GM12873 (cell line): ENCODE data around the gene SLC38A6.

ENCODE experiments used
- TF ChIP-seq, protein P1 (sequence below): IDR thresholded peaks from 2 replicates; pipeline ENCODE4 v1.5.1; 2012; ENCODE audit warnings: low read depth, mild to moderate bottlenecking, moderate library complexity, low read length, control low read depth; ENCODE audit not compliant: insufficient read depth; ENCODE audit errors: missing control alignments

Gene SLC38A6

DNA sequence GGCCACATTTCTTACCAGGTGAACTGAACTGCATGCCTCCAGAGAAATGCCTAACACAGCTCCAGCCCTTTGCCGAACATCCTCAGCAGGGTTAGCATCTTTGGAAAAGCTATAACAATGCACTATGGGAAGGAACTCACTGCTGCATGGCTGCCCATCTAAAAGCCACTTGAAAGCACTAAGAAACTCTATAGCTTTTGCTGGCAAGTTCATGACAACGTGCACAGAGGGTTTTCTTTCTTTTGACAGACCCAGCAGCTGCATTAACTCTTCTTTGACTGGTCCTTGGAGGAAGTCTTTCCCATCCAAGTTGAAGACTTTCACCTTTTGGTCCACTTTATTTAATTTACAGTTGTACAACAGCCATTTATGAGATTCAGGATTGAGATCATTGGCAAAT is 5.5 kb upstream of the SLC38A6 start:
- TF ChIP-seq, protein P1, sequence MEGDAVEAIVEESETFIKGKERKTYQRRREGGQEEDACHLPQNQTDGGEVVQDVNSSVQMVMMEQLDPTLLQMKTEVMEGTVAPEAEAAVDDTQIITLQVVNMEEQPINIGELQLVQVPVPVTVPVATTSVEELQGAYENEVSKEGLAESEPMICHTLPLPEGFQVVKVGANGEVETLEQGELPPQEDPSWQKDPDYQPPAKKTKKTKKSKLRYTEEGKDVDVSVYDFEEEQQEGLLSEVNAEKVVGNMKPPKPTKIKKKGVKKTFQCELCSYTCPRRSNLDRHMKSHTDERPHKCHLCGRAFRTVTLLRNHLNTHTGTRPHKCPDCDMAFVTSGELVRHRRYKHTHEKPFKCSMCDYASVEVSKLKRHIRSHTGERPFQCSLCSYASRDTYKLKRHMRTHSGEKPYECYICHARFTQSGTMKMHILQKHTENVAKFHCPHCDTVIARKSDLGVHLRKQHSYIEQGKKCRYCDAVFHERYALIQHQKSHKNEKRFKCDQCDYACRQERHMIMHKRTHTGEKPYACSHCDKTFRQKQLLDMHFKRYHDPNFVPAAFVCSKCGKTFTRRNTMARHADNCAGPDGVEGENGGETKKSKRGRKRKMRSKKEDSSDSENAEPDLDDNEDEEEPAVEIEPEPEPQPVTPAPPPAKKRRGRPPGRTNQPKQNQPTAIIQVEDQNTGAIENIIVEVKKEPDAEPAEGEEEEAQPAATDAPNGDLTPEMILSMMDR: no peak

DNA sequence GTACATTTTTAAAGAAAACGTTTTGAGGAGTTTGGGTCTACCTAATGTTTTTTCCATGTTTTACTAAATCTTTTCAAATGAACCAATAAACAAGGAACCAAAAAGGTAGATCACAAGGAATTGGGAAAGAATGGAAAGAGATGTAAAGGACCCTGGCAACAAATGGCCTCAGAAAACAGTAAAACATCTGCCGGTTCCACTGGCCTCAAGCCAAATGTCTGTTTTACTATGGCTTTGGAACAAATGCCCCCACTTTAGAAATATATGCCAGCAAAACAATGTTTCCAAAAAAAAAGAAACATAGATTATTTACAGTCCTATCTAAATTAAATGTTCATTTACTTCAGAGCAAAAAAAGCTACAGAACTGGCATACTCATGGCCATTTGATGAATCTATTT is 3.2 kb upstream of the SLC38A6 start:
- TF ChIP-seq, protein P1: no peak

DNA sequence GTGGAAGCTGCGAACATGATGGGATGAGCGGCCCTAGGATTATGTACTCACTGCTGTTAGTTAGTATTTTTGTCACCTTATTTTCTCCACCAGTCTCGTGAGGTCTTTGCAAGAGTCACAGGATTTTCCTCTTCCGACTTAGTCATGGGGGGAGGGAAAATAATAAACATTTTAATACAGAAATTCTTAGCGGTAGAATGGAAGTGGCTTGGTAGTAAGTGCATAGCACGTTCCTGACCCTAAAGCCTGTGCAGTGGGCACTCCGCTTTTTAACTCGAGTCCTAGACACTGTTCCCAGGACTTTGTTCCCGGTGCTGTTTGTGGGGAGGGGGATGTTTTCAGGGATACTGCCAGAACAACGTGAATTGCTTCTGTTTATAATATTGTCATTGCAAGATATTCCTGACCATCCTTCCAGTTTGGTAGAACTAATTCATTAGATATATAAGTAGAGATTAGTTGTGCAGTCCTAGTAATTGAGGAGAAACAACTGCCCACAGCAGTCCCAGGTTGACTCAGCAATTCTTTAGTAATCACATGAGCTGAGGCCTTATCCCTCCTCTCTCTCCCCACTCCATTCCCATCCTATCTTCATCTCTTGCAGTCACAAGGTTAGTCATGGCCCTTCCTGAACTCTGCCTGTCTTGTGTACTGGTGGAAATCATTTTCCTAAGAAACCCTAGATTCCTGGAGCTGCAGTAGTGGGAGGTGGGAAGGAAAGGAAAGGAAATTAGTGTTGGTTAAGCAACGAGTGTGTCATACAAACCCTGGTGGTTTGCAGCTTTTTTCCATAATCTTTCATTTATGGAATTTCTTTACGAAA is 799 bp downstream of the SLC38A6 start:
- TF ChIP-seq, protein P1: no peak

DNA sequence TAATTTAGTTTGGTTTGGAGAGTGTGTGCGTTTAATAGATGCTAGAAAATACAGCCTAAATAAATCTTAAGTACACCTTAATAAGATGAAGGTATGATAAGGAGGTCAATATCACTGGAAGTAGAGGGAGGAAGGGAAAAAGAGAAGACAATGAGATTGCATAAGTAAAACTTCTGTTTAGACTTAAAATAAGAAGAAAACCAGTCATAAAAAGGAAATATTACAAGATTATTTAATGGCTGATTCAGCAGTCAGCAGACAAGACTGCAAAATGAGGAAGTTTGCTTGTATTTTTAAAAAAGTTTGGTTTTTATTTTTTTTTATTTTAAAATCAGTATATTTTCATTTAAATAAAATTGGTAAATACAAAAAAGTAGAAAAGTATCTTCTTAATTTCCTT is 3.2 kb downstream of the SLC38A6 start:
- TF ChIP-seq, protein P1: no peak

DNA sequence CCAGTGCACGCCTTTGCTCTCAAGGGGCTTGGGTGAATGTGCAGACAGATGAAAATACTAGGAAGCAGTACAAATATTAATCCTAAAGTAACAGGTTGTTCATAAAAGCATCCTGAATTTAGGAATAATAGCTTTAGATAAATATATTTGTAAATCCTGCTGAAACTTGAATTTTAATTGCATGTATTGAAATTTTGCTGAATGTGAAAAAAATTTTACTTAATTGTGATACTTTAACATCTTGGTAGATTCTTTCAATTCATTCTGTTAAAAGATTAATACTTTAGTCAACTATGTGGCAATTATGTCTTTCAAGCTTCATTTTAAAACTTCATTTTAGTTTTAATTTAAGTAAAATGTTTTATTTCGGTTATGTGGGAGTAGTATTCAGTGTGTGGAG is 5.5 kb downstream of the SLC38A6 start:
- TF ChIP-seq, protein P1: no peak

DNA sequence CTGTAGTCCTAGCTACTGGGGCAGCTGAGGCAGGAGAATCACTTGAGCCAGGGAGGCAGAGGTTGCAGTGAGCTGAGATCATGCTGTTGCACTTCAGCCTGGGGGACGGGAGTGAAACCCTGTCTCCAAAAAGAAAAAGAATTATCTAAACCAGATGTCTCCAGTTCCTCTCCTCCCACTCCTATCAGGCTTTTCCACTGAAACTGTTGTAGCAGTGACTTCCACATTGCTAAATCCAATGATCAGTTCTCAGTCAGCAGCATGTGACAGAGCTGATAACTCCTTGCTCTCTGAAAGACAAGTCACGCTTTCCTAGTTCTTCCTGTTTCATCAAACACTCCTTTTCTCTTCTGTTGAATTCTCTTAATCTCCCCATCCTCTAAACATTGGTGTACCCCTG is 8.6 kb downstream of the SLC38A6 start:
- TF ChIP-seq, protein P1: no peak

DNA sequence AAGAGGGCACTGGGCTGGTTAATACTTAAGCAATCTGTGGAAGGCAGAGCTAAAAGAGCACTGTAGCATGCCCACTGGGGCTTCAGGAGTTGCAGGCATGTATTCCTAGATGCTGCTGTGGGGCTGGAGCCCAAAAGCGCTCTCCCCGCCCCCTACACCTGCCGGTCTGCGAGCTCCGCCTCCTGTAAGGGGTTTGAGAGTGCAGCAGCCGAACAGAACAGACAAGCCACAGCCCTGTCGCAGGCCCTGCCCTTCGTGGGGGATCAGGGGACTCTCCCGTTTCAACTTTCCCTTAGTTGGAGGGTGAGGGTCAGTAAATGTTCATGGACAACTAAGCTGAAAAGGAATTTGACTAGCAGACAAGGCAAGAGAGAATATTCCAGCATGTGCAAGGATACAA is 17.6 kb downstream of the SLC38A6 start:
- TF ChIP-seq, protein P1: no peak

DNA sequence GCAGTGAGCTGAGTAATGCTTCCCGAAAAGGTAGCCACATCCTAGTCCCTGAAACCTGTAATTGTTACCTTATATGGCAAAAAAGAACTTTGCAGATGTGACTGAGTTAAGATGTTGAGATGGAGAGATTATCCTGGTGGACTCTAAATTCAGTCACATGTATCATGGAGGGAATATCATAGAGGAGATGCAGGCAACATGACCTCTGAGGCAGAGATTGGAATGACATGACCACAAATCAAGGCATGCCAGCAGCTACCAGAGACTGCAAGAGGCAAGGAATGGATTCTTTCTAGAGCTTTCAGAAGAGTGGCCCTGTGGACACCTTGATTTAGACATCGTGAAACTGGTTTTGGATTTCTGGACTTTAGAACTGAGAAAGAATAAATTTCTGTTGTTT is 18.5 kb downstream of the SLC38A6 start:
- TF ChIP-seq, protein P1: no peak
